Thyroid gland (tissue), 4 donors: ENCODE data around the gene TCF12.

Experiments used
- CTCF ChIP-seq, 6 experiments: fragments of 200-600 bp in 3 of 6; fragments of 450-650 bp in 3 of 6; sonication (generic) in 3 of 6; IDR thresholded peaks; one replicate each; pipeline ENCODE4 v1.5.1; 2016 to 2019; ENCODE audit warnings: antibody characterized with exemption in 6 of 6, mild to moderate bottlenecking in 2 of 6, inconsistent platforms in 1 of 6, moderate library complexity in 1 of 6
- POLR2A ChIP-seq, 2 donors: fragments of 450-650 bp; IDR thresholded peaks; one replicate each; pipeline ENCODE4 v1.6.1; 2017; ENCODE audit warnings: antibody characterized with exemption in 2 of 2, mild to moderate bottlenecking in 2 of 2, moderate library complexity in 1 of 2

DNA sequence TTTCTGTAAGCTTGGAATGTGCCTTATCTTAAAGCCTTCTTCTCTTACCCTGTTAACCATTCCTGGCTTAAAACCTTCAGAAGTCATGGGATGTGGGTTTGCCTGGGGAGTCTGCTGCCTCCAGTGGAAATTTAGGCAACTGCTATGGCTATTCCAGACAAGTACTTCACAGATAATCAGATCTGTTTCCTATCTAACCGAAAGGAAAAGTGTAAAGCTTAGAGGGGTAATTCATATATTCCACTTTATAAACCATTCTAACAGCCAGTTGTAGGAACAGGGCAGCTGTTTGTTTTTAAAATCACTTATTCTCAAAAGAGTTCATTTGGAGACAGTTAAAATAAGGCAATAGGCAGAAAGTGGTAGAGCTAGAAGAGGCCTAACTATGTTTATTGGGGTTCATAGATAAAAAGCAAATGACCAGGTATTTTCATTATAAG lies 219.9 kb downstream of the TCF12 start:
- TF ChIP-seq CTCF (IDR thresholded peaks at IDR 0.05) (peak; percentile 48 to 75 (median 60)), POLR2A (IDR thresholded peaks at IDR 0.05) (no peak)
